Coronary artery (tissue), 2 donors: ENCODE measurements around the gene LYST.
"Not testable (repeated sequence)": the region's sequence is repeated elsewhere in the genome, so short reads cannot be mapped to it uniquely, and the experiment has no call there.

Experiments used
- DNase-seq: peaks from one replicate; pipeline ENCODE4 v3.0.0-alpha.2; 2017; ENCODE audit warnings: low spot score
- H3K27ac ChIP-seq, 2 donors: fragments of 200-600 bp; sonication (generic); one replicate each; pipeline ENCODE4 v1.5.1; 2016 to 2019
- H3K4me3 ChIP-seq: fragments of 200-600 bp; sonication (generic); 2 replicates; pipeline ENCODE4 v1.5.1; 2016; ENCODE audit warnings: mild to moderate bottlenecking, moderate library complexity
- TF ChIP-seq, protein P1 (sequence below): fragments of 200-600 bp; sonication (generic); IDR thresholded peaks from one replicate; pipeline ENCODE4 v1.5.1; 2019; ENCODE audit warnings: antibody characterized with exemption

Gene LYST

DNA sequence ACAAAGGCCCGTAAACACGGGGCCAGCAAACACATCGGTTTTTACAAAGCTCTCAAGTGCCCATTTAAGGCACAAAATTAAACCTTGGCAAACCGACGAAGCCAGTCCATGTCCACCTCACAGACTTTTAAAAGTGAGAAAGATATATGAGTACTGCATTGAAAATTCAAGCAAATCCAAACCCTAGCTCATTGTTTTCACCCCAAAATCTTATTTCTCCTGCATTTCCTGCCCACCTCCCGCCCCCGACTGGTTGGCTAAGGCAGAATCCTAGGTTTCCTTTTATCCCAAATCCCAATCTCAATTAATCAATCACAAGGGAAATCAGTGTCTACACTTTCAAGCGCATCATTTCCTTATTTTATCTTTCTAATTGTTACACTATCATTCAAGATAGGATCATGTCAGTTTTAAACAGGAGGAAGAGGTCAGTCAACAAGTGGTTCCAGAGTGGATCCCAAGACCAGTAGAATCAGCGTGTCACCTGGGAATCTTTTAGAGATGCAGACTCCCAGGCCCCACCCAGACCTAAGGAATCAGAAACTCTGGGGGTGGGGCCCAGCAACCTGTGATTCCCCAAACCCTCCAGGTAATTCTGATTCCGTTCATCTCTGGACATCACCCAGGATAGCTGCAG lies 215.4 kb downstream of the LYST start:
- H3K4me3 ChIP-seq, result peak overlapping the region; percentile 75
- TF ChIP-seq, protein P1, sequence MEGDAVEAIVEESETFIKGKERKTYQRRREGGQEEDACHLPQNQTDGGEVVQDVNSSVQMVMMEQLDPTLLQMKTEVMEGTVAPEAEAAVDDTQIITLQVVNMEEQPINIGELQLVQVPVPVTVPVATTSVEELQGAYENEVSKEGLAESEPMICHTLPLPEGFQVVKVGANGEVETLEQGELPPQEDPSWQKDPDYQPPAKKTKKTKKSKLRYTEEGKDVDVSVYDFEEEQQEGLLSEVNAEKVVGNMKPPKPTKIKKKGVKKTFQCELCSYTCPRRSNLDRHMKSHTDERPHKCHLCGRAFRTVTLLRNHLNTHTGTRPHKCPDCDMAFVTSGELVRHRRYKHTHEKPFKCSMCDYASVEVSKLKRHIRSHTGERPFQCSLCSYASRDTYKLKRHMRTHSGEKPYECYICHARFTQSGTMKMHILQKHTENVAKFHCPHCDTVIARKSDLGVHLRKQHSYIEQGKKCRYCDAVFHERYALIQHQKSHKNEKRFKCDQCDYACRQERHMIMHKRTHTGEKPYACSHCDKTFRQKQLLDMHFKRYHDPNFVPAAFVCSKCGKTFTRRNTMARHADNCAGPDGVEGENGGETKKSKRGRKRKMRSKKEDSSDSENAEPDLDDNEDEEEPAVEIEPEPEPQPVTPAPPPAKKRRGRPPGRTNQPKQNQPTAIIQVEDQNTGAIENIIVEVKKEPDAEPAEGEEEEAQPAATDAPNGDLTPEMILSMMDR, result no peak
- no peak overlapping the region for H3K27ac ChIP-seq
- no peak for DNase-seq

DNA sequence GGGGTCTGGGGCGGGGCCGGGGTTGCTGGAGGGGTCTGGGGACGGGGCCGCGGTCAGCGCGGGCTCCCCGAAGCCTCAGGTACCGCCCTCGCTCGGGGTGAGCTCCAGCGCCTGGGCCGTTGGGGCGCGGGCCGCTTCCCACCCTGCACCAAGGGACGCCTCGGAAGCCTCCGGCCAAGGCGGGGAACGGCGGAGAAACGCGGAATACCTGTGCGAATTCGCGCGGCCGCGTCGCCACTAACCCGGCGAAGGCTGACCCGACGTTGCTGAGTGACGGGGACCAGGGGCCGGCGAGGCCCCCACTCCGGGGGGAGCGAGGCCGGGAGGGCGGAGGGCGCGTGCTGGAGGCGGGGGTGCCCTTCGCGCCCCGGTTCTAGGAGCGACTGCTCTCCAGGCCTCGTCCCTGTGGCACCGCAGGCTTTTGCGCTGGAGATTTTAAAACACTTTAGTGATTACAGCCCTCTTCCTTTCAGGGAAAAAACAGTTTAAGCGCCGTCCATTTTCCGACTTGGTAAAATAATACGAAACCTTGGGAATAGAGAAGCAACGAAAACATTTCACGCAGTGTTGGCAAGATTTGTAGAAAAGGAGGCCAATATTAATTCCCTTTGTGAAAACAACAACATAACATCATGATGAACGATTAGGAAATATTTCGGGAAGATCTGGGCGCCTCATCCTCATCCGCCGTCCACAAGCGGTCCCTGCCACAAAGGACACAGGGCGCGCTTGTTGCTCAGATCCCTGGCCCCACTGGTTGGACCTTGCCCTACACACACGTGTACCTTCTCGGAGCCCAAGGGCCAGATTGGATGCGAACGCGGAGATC lies 216.2 kb downstream of the LYST start:
- TF ChIP-seq, protein P1, result no peak
- no peak overlapping the region for H3K27ac ChIP-seq
- H3K4me3 ChIP-seq, result peak overlapping the region; percentile 75
- no peak for DNase-seq

DNA sequence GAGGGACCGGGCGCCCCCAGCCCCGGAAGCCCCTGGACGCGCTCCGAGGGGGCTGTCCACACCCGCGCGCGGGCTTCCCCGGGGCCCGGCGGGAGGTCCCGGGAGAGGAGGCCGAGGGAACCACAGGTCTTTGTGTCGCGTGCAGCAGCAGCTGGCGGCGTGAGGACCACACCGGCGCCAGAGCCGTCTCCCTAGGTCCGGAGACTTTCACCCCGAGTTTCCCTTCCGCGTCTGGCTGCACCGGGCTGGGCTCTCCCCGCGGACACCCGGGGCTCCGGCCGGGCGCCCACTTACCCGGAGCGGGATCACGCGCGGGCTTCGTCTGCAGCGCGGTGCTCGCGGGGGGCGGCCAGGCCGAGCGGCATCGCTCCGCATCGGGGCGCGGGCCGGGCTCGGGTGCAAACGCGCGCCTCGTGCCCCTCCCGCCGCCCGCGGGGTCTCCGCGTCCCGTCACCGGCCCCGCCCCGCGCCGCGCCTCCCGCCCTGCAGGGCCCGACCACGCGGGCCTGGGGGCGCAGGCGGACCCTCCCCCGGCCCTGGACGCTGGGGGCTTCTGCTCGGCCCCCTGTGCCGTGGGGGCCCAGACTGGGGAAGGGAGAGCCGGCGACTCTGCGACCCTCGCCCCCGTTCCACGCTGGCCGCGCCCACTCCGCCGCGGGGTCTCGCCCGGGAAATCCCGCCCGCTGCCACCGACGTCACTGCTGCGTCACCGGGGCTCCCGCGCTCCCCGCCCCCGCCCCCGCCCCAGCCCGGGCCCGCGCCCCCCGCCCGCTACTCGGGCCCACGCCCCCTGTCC lies 217.1 kb downstream of the LYST start, which contains the start of gene GNG4:
TSS of gene GNG4 (minus strand) at position 417 of the 796 bp plus-strand sequence. CDS start 65,946 bp downstream, outside the sequence.
- Histone ChIP-seq H3K27ac (no peak within 1 kb of the TSS), H3K4me3 (peak within 1 kb of the TSS; percentile 75)
- TF ChIP-seq, protein P1, result no peak
- DNase-seq, result no peak

DNA sequence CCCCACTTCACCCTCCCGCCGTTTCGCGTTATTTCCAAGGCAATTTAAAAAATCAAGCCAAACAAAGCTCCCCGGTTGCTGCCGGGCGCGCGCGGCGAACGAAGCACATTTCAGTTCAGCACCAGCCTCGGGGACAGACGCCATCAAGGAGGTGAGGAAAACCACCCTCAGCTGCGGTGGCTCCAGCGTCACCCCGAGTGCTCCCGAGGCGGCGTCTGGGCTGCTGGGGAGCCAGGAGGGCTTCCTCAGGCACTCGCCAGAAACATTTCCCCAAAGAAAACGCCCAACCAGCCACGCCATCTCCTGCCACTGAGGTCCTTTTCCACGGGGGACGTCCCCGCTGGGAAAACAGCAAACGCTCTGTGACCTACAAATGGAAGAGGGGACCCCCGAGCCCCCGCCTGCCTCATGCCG lies 217.7 kb downstream of the LYST start:
- TF ChIP-seq, protein P1, result no peak
- H3K27ac ChIP-seq, result no peak overlapping the region
- no peak for DNase-seq

DNA sequence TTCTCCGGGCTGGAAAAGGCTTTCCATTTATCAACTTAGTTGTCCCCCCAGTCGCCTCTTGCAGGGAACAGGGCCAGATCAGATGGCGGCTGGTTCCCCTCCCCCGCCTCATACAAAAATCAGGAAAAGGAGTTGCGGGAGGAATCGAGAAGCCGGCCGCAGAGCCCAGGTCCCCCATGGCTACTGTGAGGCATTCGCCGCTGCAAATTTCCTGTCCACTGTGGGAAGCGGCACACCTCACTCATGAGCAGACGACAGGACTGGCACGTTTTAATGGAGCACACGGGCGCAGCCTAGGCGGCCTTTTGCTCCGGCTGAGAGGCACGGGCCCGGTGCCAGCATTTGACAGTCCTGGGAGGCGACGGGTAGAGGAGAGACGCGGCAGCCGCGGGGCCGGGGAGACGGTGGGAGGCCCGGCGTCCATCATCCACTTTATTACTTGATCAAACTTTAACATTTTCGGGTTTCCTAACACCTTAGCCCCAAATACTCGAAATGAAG lies 218.2 kb downstream of the LYST start:
- no peak for DNase-seq
- Histone ChIP-seq H3K27ac (no peak overlapping the region), H3K4me3 (peak overlapping the region; percentile 75)
- TF ChIP-seq, protein P1, result no peak

More for the DNA sequence above, 217.7 kb downstream of the LYST start:
- H3K4me3 ChIP-seq, result peak overlapping the region; percentile 75

DNA sequence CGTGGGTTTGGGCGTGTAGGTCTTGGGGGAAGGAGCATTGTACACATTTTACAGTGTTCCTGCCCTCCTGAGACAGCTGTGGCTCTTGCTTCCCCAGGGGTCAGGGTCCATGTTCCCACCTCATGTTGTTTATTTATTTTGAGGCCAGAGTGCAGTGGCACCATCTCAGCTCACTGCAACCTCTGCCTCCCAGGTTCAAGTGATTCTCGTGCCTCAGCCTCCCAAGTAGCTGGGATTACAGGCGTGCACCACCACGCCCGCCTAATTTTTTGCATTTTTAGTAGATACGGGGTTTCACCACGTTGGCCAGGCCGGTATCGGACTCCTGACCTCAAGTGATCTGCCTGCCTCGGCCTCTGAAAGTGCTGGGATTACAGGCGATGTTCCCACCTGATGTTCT lies 219.2 kb downstream of the LYST start:
- H3K4me3 ChIP-seq, H3K27ac ChIP-seq, DNase-seq: not testable (repeated sequence)

DNA sequence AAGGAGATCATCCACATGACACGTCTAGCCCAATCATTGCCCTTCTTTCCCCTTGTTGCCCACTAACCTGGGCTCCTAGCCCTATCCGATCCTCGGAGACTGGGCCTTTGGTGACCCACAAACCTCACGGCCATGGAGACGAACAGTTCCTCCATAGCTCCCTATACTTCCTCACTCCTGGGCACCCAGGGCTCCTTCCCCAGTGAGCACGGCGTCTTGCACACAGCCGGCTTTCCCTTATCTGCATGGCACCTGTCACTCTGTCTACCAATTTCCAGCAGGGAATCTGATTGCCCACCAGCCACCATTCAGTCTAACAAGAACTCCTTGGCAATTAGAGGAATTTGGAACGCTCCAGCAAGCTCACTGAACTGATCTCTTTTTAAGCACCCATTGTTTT lies 220.2 kb downstream of the LYST start:
- TF ChIP-seq, protein P1, result no peak
- no peak overlapping the region for H3K27ac ChIP-seq
- H3K4me3 ChIP-seq, result no peak overlapping the region
- DNase-seq, result no peak
